AML-193 (cell line): ENCODE measurements around the gene STAT1.

Experiments used
- DNase-seq, 2 experiments: peaks; one replicate each; lab custom pipeline; 2025; lab: John Stamatoyannopoulos, UW

STAT1 gene

GRCh38 chr2:191013932-191014652 lies at the start of gene STAT1:
STAT1 (minus strand) TSS chr2:191014171; CDS start chr2:191010003, 4,168 bp downstream.
- peak; percentile 84 to 88 for DNase-seq

- DNase-seq, result no peak
Measured at GRCh38 chr2:191063584-191063983, 49.6 kb upstream of the STAT1 start.

GRCh38 chr2:191061381-191061980 lies 47.5 kb upstream of the STAT1 start:
- DNase-seq, result no peak

- DNase-seq, result no peak
Measured at GRCh38 chr2:191059308-191059707, 45.3 kb upstream of the STAT1 start.

GRCh38 chr2:191056228-191056627 lies 42.3 kb upstream of the STAT1 start:
- peak; percentile 46 to 61 for DNase-seq

- no peak for DNase-seq
Measured at GRCh38 chr2:191053256-191053655, 39.3 kb upstream of the STAT1 start.

- peak; percentile 76 to 82 for DNase-seq
Measured at GRCh38 chr2:191051825-191052778, 38.1 kb upstream of the STAT1 start.

- no peak for DNase-seq
Measured at GRCh38 chr2:191051177-191051576, 37.2 kb upstream of the STAT1 start.

GRCh38 chr2:191050640-191050987 lies 36.6 kb upstream of the STAT1 start:
- DNase-seq, result no peak

GRCh38 chr2:191049728-191050639 lies 36.0 kb upstream of the STAT1 start:
- DNase-seq, result peak in 1 of 2 experiments; percentile 9

GRCh38 chr2:191048073-191048472 lies 34.1 kb upstream of the STAT1 start:
- no peak for DNase-seq

- DNase-seq, result no peak
Measured at GRCh38 chr2:191045141-191045540, 31.2 kb upstream of the STAT1 start.

GRCh38 chr2:191043438-191043837 lies 29.5 kb upstream of the STAT1 start:
- no peak for DNase-seq

GRCh38 chr2:191041418-191042161 lies 27.6 kb upstream of the STAT1 start:
- no peak for DNase-seq

GRCh38 chr2:191039616-191040015 lies 25.6 kb upstream of the STAT1 start:
- no peak for DNase-seq

GRCh38 chr2:191038741-191039140 lies 24.8 kb upstream of the STAT1 start:
- no peak for DNase-seq

- DNase-seq, result peak; percentile 14 to 22
Measured at GRCh38 chr2:191038241-191038725, 24.3 kb upstream of the STAT1 start.

- no peak for DNase-seq
Measured at GRCh38 chr2:191037351-191037750, 23.4 kb upstream of the STAT1 start.

GRCh38 chr2:191036363-191036762 lies 22.4 kb upstream of the STAT1 start:
- no peak for DNase-seq

- no peak for DNase-seq
Measured at GRCh38 chr2:191032588-191033429, 18.8 kb upstream of the STAT1 start.
